ENCODE measurements around the gene RPRML. TPM values are rescaled to one million over a fixed set of nuclear protein-coding genes. Genes with fewer than 3 reads are reported as not detected.

Gene RPRML
- total and polyA plus RNA-seq, 8 donors: not detected

Small RNA genes lying within 50 kb of the gene (microRNA-seq; reads per million reads assigned to microRNA genes)
- gene MIR5089: 0 reads per million in 2 donors

Other genes starting within 250 kb of the RPRML start
- gene WNT3, start 160.6 kb downstream of the RPRML start, total RNA-seq: 1 to 10 TPM; 1.7 to 3.0 TPM
- gene WNT3, start 160.6 kb downstream of the RPRML start, polyA plus RNA-seq (ENCODE audit: insufficient read length in 6 of 6): 1 to 10 TPM; 1.8 to 2.4 (median 2.4) TPM
- gene WNT9B, start 127.7 kb downstream of the RPRML start, total RNA-seq: 1 to 10 TPM in 1 of 2 donors, under 1 TPM in 1; 0.23 to 1.2 TPM
- gene WNT9B, start 127.7 kb downstream of the RPRML start, polyA plus RNA-seq (ENCODE audit: insufficient read length in 6 of 6): under 1 TPM; 0.07 to 0.32 (median 0.15) TPM
- 10 to 100 TPM; 53.9 to 67.4 TPM for gene GOSR2, start 56.1 kb downstream of the RPRML start, total RNA-seq
- 10 to 100 TPM; 42.5 to 53.5 (median 45.2) TPM for gene GOSR2, start 56.1 kb downstream of the RPRML start, polyA plus RNA-seq (ENCODE audit: insufficient read length in 6 of 6)
- gene CDC27, start 210.0 kb upstream of the RPRML start, total RNA-seq: 10 to 100 TPM; 84.0 to 85.1 TPM
- gene CDC27, start 210.0 kb upstream of the RPRML start, polyA plus RNA-seq (ENCODE audit: insufficient read length in 6 of 6): 10 to 100 TPM; 59.3 to 66.4 (median 60.5) TPM
- 1 to 10 TPM in 1 of 2 donors, under 1 TPM in 1; 0.99 to 1.3 TPM for gene MYL4, start 230.1 kb upstream of the RPRML start, total RNA-seq
- gene MYL4, start 230.1 kb upstream of the RPRML start, polyA plus RNA-seq (ENCODE audit: insufficient read length in 6 of 6): 1 to 10 TPM; 2.1 to 4.6 (median 3.6) TPM

Data from left lung (tissue), 8 donors.